Ascending aorta (tissue), 2 donors: Measurements from ENCODE around the gene RNF11. TPM values are rescaled to one million over a fixed set of nuclear protein-coding genes. Genes with fewer than 3 reads are reported as not detected.

Experiments
- DNase-seq, 2 donors: peaks; one replicate each; pipeline ENCODE4 v3.0.0-alpha.2; 2019; ENCODE audit warnings: low spot score in 2 of 2
- H3K27ac ChIP-seq, 2 donors: fragments of 200-600 bp; sonication (generic); one replicate each; pipeline ENCODE4 v1.5.1; 2016 to 2017; ENCODE audit warnings: mild to moderate bottlenecking in 1 of 2
- H3K27me3 ChIP-seq: fragments of 200-600 bp; sonication (generic); one replicate; pipeline ENCODE4 v1.5.1; 2017
- H3K36me3 ChIP-seq, 2 donors: fragments of 200-600 bp; sonication (generic); one replicate each; pipeline ENCODE4 v1.5.1; 2016
- H3K4me1 ChIP-seq, 2 donors: fragments of 200-600 bp; sonication (generic); one replicate each; pipeline ENCODE4 v1.5.1; 2016 to 2017; ENCODE audit warnings: mild to moderate bottlenecking in 1 of 2
- H3K4me3 ChIP-seq, 2 donors: fragments of 200-600 bp; sonication (generic); one replicate each; pipeline ENCODE4 v1.5.1; 2016 to 2017; ENCODE audit warnings: mild to moderate bottlenecking in 1 of 2
- H3K9me3 ChIP-seq, 2 donors: fragments of 200-600 bp; sonication (generic); one replicate each; pipeline ENCODE4 v1.5.1; 2016
- intact Hi-C: fragments of 100-400 bp; cut with DNase I; formaldehyde crosslinking; loops from one replicate; pipeline ENCODE4 v1.15.1; 2023
- total RNA-seq: library from RNA; depleted of rRNA; stranded (reverse); fragments of >200 nt; gene quantifications from one replicate; pipeline ENCODE4 v1.1.0, GENCODE V29; 2016
- TF ChIP-seq, protein P1 (sequence below), 3 experiments: fragments of 200-600 bp in 2 of 3; fragments of 450-650 bp in 1 of 3; sonication (generic) in 2 of 3; IDR thresholded peaks; one replicate each; pipeline ENCODE4 v1.5.1; 2016 to 2019; ENCODE audit warnings: antibody characterized with exemption in 3 of 3, mild to moderate bottlenecking in 1 of 3, moderate library complexity in 1 of 3

Gene RNF11
- total RNA-seq, 1 donor from 2014 or later = 56.9 TPM

DNA sequence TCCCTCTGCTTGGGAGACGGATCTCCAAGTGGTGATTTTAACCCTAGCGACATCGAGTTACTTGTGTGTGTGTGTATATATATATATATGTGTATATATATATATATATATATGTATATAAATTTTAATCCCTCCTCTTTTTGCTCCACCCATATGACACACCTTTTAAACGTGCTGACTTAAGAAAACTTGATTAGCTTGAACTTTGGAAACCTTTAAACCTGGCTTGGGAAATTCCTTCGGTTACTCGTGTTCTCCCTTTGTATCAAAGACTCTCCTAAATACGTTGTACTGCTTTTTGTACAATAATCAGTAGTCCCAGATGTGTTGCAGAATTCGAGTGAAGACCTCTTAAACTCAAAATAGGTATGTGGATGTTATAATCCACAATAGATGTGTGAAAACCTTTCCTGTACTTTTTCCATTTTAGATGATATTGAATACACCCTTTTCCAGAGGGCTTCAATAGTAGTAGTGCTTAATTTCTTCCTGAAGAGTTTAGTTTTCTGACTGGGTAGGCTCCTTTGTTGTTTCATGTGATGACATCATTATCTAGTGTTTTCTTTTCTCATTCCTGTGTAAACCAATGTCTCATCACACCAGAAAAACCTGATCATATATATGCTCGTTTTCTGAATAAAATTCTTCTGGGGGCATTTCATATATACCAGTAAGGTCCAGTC lies 1.4 kb downstream of the RNF11 start:
- DNase-seq = no peak
- H3K27me3 ChIP-seq = no peaks in the 10 kb centered on the region
- H3K4me1 ChIP-seq = peaks cover 0 to 28% of the 10 kb centered on the region in 2 donors
- H3K36me3 ChIP-seq = no peaks in the 10 kb centered on the region
- no peaks in the 10 kb centered on the region for H3K9me3 ChIP-seq
- TF ChIP-seq, protein P1, sequence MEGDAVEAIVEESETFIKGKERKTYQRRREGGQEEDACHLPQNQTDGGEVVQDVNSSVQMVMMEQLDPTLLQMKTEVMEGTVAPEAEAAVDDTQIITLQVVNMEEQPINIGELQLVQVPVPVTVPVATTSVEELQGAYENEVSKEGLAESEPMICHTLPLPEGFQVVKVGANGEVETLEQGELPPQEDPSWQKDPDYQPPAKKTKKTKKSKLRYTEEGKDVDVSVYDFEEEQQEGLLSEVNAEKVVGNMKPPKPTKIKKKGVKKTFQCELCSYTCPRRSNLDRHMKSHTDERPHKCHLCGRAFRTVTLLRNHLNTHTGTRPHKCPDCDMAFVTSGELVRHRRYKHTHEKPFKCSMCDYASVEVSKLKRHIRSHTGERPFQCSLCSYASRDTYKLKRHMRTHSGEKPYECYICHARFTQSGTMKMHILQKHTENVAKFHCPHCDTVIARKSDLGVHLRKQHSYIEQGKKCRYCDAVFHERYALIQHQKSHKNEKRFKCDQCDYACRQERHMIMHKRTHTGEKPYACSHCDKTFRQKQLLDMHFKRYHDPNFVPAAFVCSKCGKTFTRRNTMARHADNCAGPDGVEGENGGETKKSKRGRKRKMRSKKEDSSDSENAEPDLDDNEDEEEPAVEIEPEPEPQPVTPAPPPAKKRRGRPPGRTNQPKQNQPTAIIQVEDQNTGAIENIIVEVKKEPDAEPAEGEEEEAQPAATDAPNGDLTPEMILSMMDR (IDR thresholded peaks at IDR 0.05) = no peak
- H3K27ac ChIP-seq = peak overlapping the region; percentile 96 to 97
- intact Hi-C loops = loop anchor here (2.0 to 10.0 kb wide), 5 partner anchors 45 to 640 kb away; partner anchors contain the start of genes NRDC and OSBPL9
- H3K4me3 ChIP-seq = peak overlapping the region; percentile 86 to 93

DNA sequence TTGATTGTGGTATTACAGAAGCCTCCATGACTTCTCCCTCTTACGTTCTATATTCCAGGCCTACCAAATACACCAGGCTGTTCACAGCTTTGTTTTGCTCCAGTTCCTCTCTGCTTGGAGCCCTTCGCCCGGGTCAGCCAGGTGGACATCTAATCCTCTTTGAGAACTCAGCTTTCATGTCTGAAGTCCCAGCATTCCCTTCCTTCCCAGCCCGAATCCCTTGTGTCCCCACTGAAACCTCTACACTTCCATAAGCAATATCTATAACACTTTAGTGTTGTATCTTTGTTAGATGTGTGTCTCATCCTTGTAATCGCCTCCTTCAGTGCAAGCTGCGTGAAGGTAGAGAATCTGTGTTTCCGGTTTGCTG lies 1.9 kb downstream of the RNF11 start:
- H3K9me3 ChIP-seq = no peaks in the 10 kb centered on the region
- H3K27ac ChIP-seq = peak overlapping the region; percentile 96 to 97
- intact Hi-C loops = loop anchor here (5.0 to 10.0 kb wide), 4 partner anchors 44 to 639 kb away; partner anchors contain the start of genes NRDC and OSBPL9
- no peaks in the 10 kb centered on the region for H3K36me3 ChIP-seq
- H3K27me3 ChIP-seq = no peaks in the 10 kb centered on the region
- peaks cover 0 to 29% of the 10 kb centered on the region in 2 donors for H3K4me1 ChIP-seq
- peak overlapping the region; percentile 86 to 93 for H3K4me3 ChIP-seq
- DNase-seq = no peak
- TF ChIP-seq, protein P1 (IDR thresholded peaks at IDR 0.05) = no peak

DNA sequence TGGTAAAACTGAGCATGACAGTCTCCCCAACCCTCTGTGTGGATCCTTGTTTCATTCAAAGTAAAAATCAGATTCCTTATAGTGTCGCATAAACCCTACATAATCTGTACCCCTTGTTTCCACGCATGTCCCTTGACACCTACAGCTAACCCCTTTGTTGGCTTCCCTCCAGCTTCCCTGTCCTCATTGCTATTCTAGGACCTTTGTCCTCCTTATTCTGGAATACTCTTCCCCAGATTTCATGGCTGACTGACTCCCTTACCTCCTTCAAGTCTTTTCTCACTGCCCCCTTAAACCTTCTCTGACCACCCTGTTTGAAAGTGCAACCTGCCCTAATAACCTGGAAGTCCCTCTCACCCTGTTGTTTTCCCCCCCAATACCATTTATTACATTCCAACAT lies 4.0 kb downstream of the RNF11 start:
- Histone ChIP-seq H3K4me1 (peaks cover 0 to 24% of the 10 kb centered on the region in 2 donors), H3K27ac (peak overlapping the region in 1 of 2 donors; percentile 22), H3K4me3 (no peak overlapping the region), H3K27me3 (no peaks in the 10 kb centered on the region), H3K9me3 (no peaks in the 10 kb centered on the region), H3K36me3 (no peaks in the 10 kb centered on the region)
- TF ChIP-seq, protein P1 (IDR thresholded peaks at IDR 0.05) = no peak
- intact Hi-C loops = no loop called here
- no peak for DNase-seq

DNA sequence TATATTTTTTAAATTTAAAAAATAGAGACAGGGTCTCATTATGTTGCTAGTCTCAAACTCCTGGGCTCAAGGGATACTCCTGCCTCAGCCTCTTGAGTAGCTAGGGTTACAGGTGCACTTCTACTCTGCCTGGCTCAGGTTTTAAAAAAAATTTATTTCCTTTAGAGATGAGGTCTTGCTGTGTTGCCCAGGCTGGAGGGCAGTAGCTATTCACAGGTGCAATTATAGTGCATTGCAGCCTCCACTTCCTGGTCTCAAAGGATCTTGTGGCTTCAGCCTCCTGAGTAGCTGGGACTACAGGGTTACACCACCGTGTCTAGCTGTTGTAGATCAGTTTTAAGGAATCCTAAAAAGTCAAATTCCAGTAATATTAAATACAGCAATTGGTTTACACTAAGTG lies 5.0 kb downstream of the RNF11 start:
- Histone ChIP-seq H3K4me1 (peaks cover 0 to 25% of the 10 kb centered on the region in 2 donors), H3K4me3 (no peak overlapping the region), H3K27ac (peak overlapping the region in 1 of 2 donors; percentile 13), H3K36me3 (no peaks in the 10 kb centered on the region), H3K27me3 (no peaks in the 10 kb centered on the region), H3K9me3 (no peaks in the 10 kb centered on the region)
- intact Hi-C loops = no loop called here
- TF ChIP-seq, protein P1 (IDR thresholded peaks at IDR 0.05) = no peak
- no peak for DNase-seq

DNA sequence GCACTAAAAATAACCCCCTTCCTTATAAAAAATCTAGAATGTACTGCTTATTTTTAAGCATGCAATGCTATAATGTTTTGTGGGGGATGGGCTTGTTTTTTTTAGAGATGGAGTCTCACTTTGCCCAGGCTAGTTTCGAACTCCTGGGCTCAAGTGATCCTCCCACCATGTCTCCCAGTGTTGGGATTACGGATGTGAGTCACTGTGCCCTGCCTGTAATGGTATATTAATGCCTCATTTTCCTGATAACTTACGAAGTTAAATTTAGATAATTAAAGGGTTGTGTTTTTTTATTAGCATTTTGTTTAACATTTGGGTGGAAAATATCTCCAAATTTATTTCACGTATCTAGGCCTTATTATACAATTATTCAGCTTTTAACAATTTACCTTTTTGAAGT lies 6.5 kb downstream of the RNF11 start:
- no peak overlapping the region for H3K4me3 ChIP-seq
- no peak for DNase-seq
- intact Hi-C loops = no loop called here
- no peaks in the 10 kb centered on the region for H3K9me3 ChIP-seq
- H3K27me3 ChIP-seq = no peaks in the 10 kb centered on the region
- no peak overlapping the region for H3K27ac ChIP-seq
- peaks cover 0 to 28% of the 10 kb centered on the region in 2 donors for H3K4me1 ChIP-seq
- TF ChIP-seq, protein P1 (IDR thresholded peaks at IDR 0.05) = no peak
- H3K36me3 ChIP-seq = no peaks in the 10 kb centered on the region
